OCI-LY1 (cell line): ENCODE measurements around the gene SLC17A9.

ENCODE experiments used
- CTCF ChIP-seq: fragments of 200-600 bp; sonication (generic), shearing (Covaris generic); IDR thresholded peaks from 2 replicates; pipeline ENCODE4 v1.5.1; 2017; ENCODE audit warnings: mild to moderate bottlenecking, antibody characterized with exemption, low read length, moderate library complexity, mixed read lengths
- EZH2 ChIP-seq: fragments of 200-600 bp; sonication (generic), shearing (Covaris generic); IDR thresholded peaks from 2 replicates; pipeline ENCODE4 v1.8.0; 2017; ENCODE audit warnings: borderline replicate concordance, mixed run types, mild to moderate bottlenecking, antibody characterized with exemption, low read length, moderate library complexity, mixed read lengths

- no peak for TF ChIP-seq CTCF
- TF ChIP-seq EZH2: no peak
These were observed 60.7 kb downstream of the SLC17A9 start for GRCh38 chr20:63013207-63013606.
